SK-N-SH treated with all-trans-retinoic acid at 6 μM for 48 hours (cell line): ENCODE data around the gene EPHB2.

Source experiments
- ZFP30 ChIP-seq: fragments of 450-650 bp; formaldehyde crosslinking; IDR thresholded peaks from 2 replicates; pipeline ENCODE4 v1.5.0; 2022; ENCODE audit warnings: mild to moderate bottlenecking, moderate library complexity
- TF ChIP-seq, protein P1 (sequence below): fragments of 250-450 bp; sonication (Bioruptor Pico); IDR thresholded peaks from 2 replicates; pipeline ENCODE4 v1.8.0; 2020; ENCODE audit warnings: mild to moderate bottlenecking, moderate library complexity, borderline replicate concordance

DNA sequence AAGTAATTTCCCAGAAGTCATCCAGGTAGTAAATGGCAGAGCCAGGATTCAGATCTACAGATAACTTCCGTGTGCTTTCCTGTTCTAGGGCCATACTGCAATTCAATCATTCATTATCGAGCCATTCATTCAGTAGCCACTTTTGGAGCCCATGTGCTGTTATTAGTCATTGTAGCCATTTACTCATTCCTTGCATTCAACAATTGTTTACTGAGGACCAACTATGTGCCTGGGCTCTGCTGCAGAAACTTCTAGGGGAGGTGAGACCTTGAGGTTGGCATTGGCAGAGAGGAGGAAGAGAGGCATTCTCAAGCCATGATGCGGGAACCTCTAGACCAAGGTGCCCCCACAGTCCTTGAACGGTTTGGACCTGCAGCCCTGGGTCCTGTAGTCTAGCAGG is 27.9 kb downstream of the EPHB2 start:
- TF ChIP-seq ZFP30 (CRISPR knock-in tag), result no peak
- TF ChIP-seq, protein P1, sequence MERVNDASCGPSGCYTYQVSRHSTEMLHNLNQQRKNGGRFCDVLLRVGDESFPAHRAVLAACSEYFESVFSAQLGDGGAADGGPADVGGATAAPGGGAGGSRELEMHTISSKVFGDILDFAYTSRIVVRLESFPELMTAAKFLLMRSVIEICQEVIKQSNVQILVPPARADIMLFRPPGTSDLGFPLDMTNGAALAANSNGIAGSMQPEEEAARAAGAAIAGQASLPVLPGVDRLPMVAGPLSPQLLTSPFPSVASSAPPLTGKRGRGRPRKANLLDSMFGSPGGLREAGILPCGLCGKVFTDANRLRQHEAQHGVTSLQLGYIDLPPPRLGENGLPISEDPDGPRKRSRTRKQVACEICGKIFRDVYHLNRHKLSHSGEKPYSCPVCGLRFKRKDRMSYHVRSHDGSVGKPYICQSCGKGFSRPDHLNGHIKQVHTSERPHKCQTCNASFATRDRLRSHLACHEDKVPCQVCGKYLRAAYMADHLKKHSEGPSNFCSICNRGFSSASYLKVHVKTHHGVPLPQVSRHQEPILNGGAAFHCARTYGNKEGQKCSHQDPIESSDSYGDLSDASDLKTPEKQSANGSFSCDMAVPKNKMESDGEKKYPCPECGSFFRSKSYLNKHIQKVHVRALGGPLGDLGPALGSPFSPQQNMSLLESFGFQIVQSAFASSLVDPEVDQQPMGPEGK (CRISPR knock-in tag), result no peak
